ENCODE data around the gene LBX2. TPM values are rescaled to one million over a fixed set of nuclear protein-coding genes. Genes with fewer than 3 reads are reported as not detected.

Gene LBX2
- 1 to 10 TPM; 2.3 to 7.6 TPM for total RNA-seq

- Histone ChIP-seq H3K27ac (no peak within 1 kb of the TSS), H3K4me3 (no peak within 1 kb of the TSS), H3K9me3 (no peaks in the 10 kb centered on the region), H3K4me1 (peaks cover 52% of the 10 kb centered on the region), H3K27me3 (peaks cover 0 to 5% of the 10 kb centered on the region in 2 donors), H3K36me3 (replicated peaks in 1 of 2; ENCODE audit: insufficient read depth in 1 of 2, low read depth in 2 of 2) (no peaks in the 10 kb centered on the region)
- WGBS, 2 donors = 19 to 27% methylated on average over 3 to 54 of the region's 65 CpGs
- intact Hi-C loops (cut with DNase I) = no loop called here
- DNase-seq (no peak), ATAC-seq (no peak)
- no peak for TF ChIP-seq CTCF (IDR thresholded peaks at IDR 0.05)
- TF ChIP-seq POLR2A (IDR thresholded peaks at IDR 0.05) = no peak
Observed at GRCh38 chr2:74499267-74499939, at the start of gene LBX2. Gene LBX2 (minus strand): TSS chr2:74499603. CDS start chr2:74499537, 66 bp downstream.

GRCh38 chr2:74548285-74548899 is 49.0 kb upstream of the LBX2 start:
- peaks cover 20% of the 10 kb centered on the region for H3K4me1 ChIP-seq
- DNase-seq (no peak), ATAC-seq (no peak)
- TF ChIP-seq POLR2A (IDR thresholded peaks at IDR 0.05) = no peak
- no peak for TF ChIP-seq CTCF (IDR thresholded peaks at IDR 0.05)
- H3K27me3 ChIP-seq = no peaks in the 10 kb centered on the region
- H3K4me3 ChIP-seq = peak overlapping the region; percentile 24 to 69
- WGBS, 2 donors = 17 to 32% methylated on average over 15 to 26 of the region's 26 CpGs
- no peaks in the 10 kb centered on the region for H3K36me3 ChIP-seq (replicated peaks in 1 of 2; ENCODE audit: insufficient read depth in 1 of 2, low read depth in 2 of 2)
- H3K9me3 ChIP-seq = no peaks in the 10 kb centered on the region
- H3K27ac ChIP-seq = peak overlapping the region in 3 of 4 donors; percentile 40 to 62 (median 53)
- intact Hi-C loops (cut with DNase I) = no loop called here

GRCh38 chr2:74546004-74546403 is 46.6 kb upstream of the LBX2 start:
- no peaks in the 10 kb centered on the region for H3K9me3 ChIP-seq
- peaks cover 18% of the 10 kb centered on the region for H3K4me1 ChIP-seq
- no peak overlapping the region for H3K27ac ChIP-seq
- 71 to 77% methylated on average over 3 of the region's 3 CpGs for WGBS, 2 donors
- intact Hi-C loops (cut with DNase I) = no loop called here
- no peak for DNase-seq
- no peaks in the 10 kb centered on the region for H3K36me3 ChIP-seq (replicated peaks in 1 of 2; ENCODE audit: insufficient read depth in 1 of 2, low read depth in 2 of 2)
- H3K27me3 ChIP-seq = no peaks in the 10 kb centered on the region
- no peak for ATAC-seq
- no peak overlapping the region for H3K4me3 ChIP-seq
- no peak for TF ChIP-seq CTCF (IDR thresholded peaks at IDR 0.05)
- TF ChIP-seq POLR2A (IDR thresholded peaks at IDR 0.05) = no peak

- no peak for ATAC-seq
- Histone ChIP-seq H3K36me3 (replicated peaks in 1 of 2; ENCODE audit: insufficient read depth in 1 of 2, low read depth in 2 of 2) (no peaks in the 10 kb centered on the region), H3K27me3 (no peaks in the 10 kb centered on the region), H3K9me3 (no peaks in the 10 kb centered on the region), H3K27ac (no peak overlapping the region), H3K4me3 (no peak overlapping the region), H3K4me1 (peaks cover 15% of the 10 kb centered on the region)
- intact Hi-C loops (cut with DNase I) = no loop called here
- TF ChIP-seq CTCF (IDR thresholded peaks at IDR 0.05) (peak in 2 of 7 experiments; percentile 3 to 10), POLR2A (IDR thresholded peaks at IDR 0.05) (no peak)
- DNase-seq = no peak
- 72 to 78% methylated on average over 3 of the region's 3 CpGs for WGBS, 2 donors
Observed at GRCh38 chr2:74544634-74545033, 45.2 kb upstream of the LBX2 start.
